SK-N-SH treated with all-trans-retinoic acid at 6 μM for 48 hours (cell line): ENCODE data around the gene NOG.

Experiments
- ARNTL ChIP-seq: fragments of 450-650 bp; formaldehyde crosslinking; IDR thresholded peaks from 2 replicates; pipeline ENCODE4 v1.5.0; 2020; ENCODE audit warnings: low read depth, mild to moderate bottlenecking, moderate library complexity, borderline replicate concordance
- CREB5 ChIP-seq: fragments of 250-450 bp; sonication (Bioruptor Pico); IDR thresholded peaks from 2 replicates; pipeline ENCODE4 v1.5.1; 2020; ENCODE audit warnings: low read depth, mild to moderate bottlenecking, moderate library complexity
- ESRRG ChIP-seq: fragments of 250-450 bp; sonication (Bioruptor Pico); IDR thresholded peaks from 2 replicates; pipeline ENCODE4 v1.6.1; 2021; ENCODE audit warnings: mild to moderate bottlenecking
- GLIS3 ChIP-seq: fragments of 250-450 bp; sonication (Bioruptor Pico); IDR thresholded peaks from 2 replicates; pipeline ENCODE4 v1.5.0; 2020; ENCODE audit warnings: mild to moderate bottlenecking, moderate library complexity
- ISL1 ChIP-seq: fragments of 250-450 bp; sonication (Bioruptor Pico); IDR thresholded peaks from 2 replicates; pipeline ENCODE4 v2.1.2; 2022; ENCODE audit warnings: mild to moderate bottlenecking, moderate library complexity
- OSR1 ChIP-seq: fragments of 250-450 bp; sonication (Bioruptor Pico); IDR thresholded peaks from 2 replicates; pipeline ENCODE4 v1.8.0; 2022; ENCODE audit warnings: moderate library complexity, mild to moderate bottlenecking, inconsistent platforms
- PATZ1 ChIP-seq: fragments of 250-450 bp; sonication (Bioruptor Pico); IDR thresholded peaks from 2 replicates; pipeline ENCODE4 v1.8.0; 2020; ENCODE audit warnings: mild to moderate bottlenecking, moderate library complexity, borderline replicate concordance
- POU6F1 ChIP-seq: fragments of 250-450 bp; sonication (Bioruptor Pico); IDR thresholded peaks from 2 replicates; pipeline ENCODE4 v1.8.0; 2021; ENCODE audit warnings: low read depth, mild to moderate bottlenecking, moderate library complexity, borderline replicate concordance
- RARB ChIP-seq: fragments of 250-450 bp; sonication (Bioruptor Pico); IDR thresholded peaks from 2 replicates; pipeline ENCODE4 v1.8.0; 2021; ENCODE audit warnings: mild to moderate bottlenecking, moderate library complexity
- TCF4 ChIP-seq: fragments of 250-450 bp; sonication (Bioruptor Pico); IDR thresholded peaks from 2 replicates; pipeline ENCODE4 v1.8.0; 2021; ENCODE audit warnings: mild to moderate bottlenecking, moderate library complexity, borderline replicate concordance
- TSHZ2 ChIP-seq: fragments of 250-450 bp; sonication (Bioruptor Pico); IDR thresholded peaks from 2 replicates; pipeline ENCODE4 v1.5.0; 2020; ENCODE audit warnings: mild to moderate bottlenecking, moderate library complexity
- ZC3H10 ChIP-seq: fragments of 250-450 bp; sonication (Bioruptor Pico); IDR thresholded peaks from 2 replicates; pipeline ENCODE4 v1.5.1; 2021; ENCODE audit warnings: mild to moderate bottlenecking, moderate library complexity
- ZFP3 ChIP-seq: fragments of 250-450 bp; sonication (Bioruptor Pico); IDR thresholded peaks from 2 replicates; pipeline ENCODE4 v1.5.0; 2020; ENCODE audit warnings: mild to moderate bottlenecking, moderate library complexity
- ZNF70 ChIP-seq: fragments of 450-650 bp; formaldehyde crosslinking; IDR thresholded peaks from 2 replicates; pipeline ENCODE4 v1.5.0; 2020; ENCODE audit warnings: mild to moderate bottlenecking, moderate library complexity

GRCh38 chr17:56599566-56599965 lies 6.1 kb downstream of the NOG start:
- TF ChIP-seq PATZ1 (CRISPR knock-in tag) (no peak), CREB5 (CRISPR knock-in tag) (no peak), ARNTL (CRISPR knock-in tag) (no peak), ZFP3 (CRISPR knock-in tag) (no peak), TCF4 (CRISPR knock-in tag) (no peak), OSR1 (CRISPR knock-in tag) (no peak), ISL1 (CRISPR knock-in tag) (no peak), GLIS3 (CRISPR knock-in tag) (no peak), TSHZ2 (CRISPR knock-in tag) (no peak), ZC3H10 (no peak), ESRRG (CRISPR knock-in tag) (no peak), RARB (CRISPR knock-in tag) (no peak), POU6F1 (CRISPR knock-in tag) (no peak), ZNF70 (CRISPR knock-in tag) (no peak)
